Lung microvascular endothelial cell (primary cell): Measurements from ENCODE around the gene MUSTN1. TPM values are rescaled to one million over a fixed set of nuclear protein-coding genes. Genes with fewer than 3 reads are reported as not detected.

Experiments
- DNase-seq, 2 donors: peaks; one replicate each; pipeline versions ENCODE4 v3.0.0 to v3.0.0-alpha.2; 2010; ENCODE audit warnings: low read depth in 2 of 2
- total RNA-seq: library from RNA; depleted of rRNA; stranded (reverse); fragments of >200 nt; gene quantifications from 2 replicates; pipeline ENCODE4 v1.2.1, GENCODE V29; 2014

The MUSTN1 gene
- total RNA-seq, 1 donor from 2014 or later = 0.20 TPM

GRCh38 chr3:52805270-52806039, 29.4 kb downstream of the MUSTN1 start:
- DNase-seq = no peak

- DNase-seq = no peak
Observed at GRCh38 chr3:52801839-52802238, 33.0 kb downstream of the MUSTN1 start.

- DNase-seq = no peak
Observed at GRCh38 chr3:52800079-52800478, 34.7 kb downstream of the MUSTN1 start.

- DNase-seq = peak; percentile 28 to 41
Observed at GRCh38 chr3:52798978-52799476, 35.8 kb downstream of the MUSTN1 start.

- DNase-seq = no peak
Observed at GRCh38 chr3:52798376-52798977, 36.3 kb downstream of the MUSTN1 start.

GRCh38 chr3:52796411-52796810, 38.4 kb downstream of the MUSTN1 start:
- DNase-seq = no peak

GRCh38 chr3:52795298-52795900, 39.4 kb downstream of the MUSTN1 start:
- no peak for DNase-seq

GRCh38 chr3:52794612-52795099, 40.2 kb downstream of the MUSTN1 start, which contains the start of gene ITIH3:
TSS of gene ITIH3 (plus strand) at chr3:52794796. CDS start at chr3:52794804, 8 bp downstream.
- DNase-seq = no peak

- peak in 1 of 2 donors; percentile 10 for DNase-seq
Observed at GRCh38 chr3:52793702-52794611, 40.9 kb downstream of the MUSTN1 start.

GRCh38 chr3:52792961-52793695, 41.7 kb downstream of the MUSTN1 start:
- no peak for DNase-seq

- no peak for DNase-seq
Observed at GRCh38 chr3:52792413-52792812, 42.4 kb downstream of the MUSTN1 start.

- no peak for DNase-seq
Observed at GRCh38 chr3:52791928-52792327, 42.9 kb downstream of the MUSTN1 start.

GRCh38 chr3:52791366-52791765, 43.5 kb downstream of the MUSTN1 start:
- no peak for DNase-seq

GRCh38 chr3:52790741-52791140, 44.1 kb downstream of the MUSTN1 start:
- no peak for DNase-seq

- no peak for DNase-seq
Observed at GRCh38 chr3:52790337-52790736, 44.5 kb downstream of the MUSTN1 start.

GRCh38 chr3:52789746-52790040, 45.1 kb downstream of the MUSTN1 start:
- no peak for DNase-seq

GRCh38 chr3:52788890-52789745, 45.7 kb downstream of the MUSTN1 start:
- DNase-seq = no peak

GRCh38 chr3:52787672-52788625, 46.9 kb downstream of the MUSTN1 start:
- no peak for DNase-seq

GRCh38 chr3:52787246-52787645, 47.6 kb downstream of the MUSTN1 start:
- DNase-seq = no peak
